DMS153 treated with DMSO at 0.1 percent for 48 hours (cell line): Measurements from ENCODE around the gene CCNL1.
"Not testable (repeated sequence)": the region's sequence is repeated elsewhere in the genome, so short reads cannot be mapped to it uniquely, and the experiment has no call there.

Experiments
- DNase-seq: peaks from one replicate; lab custom pipeline; 2025; ENCODE audit not compliant: unreplicated experiment; lab: John Stamatoyannopoulos, UW

Gene CCNL1

DNA sequence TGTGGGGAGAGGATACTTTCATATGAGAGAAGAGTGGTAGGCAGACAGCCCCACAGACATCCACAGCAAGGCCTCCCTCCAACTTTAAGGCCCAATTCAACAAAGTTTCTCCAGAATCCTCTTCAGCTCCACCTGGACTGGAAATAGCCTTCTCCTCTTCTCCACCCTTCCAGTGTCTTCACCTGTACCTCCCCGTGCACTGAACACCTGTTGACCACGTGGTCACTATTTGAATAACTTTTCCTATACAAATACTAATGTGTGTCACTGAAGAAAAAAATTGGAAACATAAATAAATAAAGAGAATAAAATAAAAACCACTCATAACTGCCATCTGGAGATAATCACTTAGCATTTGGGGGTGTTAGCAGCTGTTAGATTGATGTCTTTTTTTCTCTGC is 52.9 kb downstream of the CCNL1 start:
- no peak for DNase-seq

DNA sequence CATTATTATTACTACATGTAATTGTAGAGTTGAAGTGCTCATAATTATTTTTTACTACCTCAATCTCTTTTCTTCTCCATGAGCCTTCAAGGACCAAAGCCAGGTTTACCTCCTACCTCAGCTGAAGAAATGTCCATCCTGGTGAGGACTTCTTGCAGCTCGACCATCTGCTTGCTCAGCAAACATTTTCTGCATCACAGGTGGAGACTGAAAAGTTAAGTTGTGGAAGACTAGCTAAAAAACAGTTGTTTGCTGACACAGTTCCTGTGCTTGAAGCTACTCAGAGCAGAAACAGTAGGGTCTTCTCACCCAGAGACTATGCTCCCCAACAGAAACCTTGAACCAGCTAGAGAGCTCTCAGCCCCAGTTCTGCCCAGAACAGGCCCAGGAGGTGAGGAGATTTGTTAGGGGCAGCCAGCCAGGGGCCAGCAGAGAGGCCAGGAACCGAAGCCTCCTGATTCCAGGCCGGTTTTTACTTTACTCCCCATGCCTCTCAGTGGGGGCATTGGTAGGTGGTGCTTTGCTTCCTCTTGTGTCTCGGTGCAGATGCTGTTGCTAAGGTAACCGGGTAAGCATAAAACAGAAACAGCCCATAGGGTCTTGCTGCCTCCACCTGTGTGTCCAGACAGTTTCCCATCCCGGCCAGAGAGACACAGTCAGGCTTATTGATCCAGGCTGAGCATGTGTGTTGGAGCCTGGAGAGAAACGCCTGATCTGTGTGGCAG is 54.9 kb downstream of the CCNL1 start:
- no peak for DNase-seq

DNA sequence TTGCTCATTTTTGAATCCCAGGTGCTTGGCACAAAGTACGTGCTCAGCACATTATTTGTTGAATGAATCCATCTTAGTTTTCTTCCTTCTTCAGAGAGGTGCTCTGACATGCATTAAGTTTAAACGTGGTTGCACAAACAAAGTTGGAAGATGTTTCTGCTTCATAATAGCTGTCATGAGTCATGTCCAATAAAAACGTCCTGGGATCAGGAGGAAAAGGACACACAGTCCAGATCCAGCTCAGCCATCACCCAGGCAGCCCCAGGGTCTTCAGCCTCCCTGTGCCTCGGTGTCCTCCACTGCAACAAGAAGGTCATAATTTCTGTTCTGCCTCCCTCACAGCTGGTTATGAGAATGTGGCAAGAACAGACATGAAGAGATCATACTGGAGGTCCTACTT is 55.4 kb downstream of the CCNL1 start:
- DNase-seq: no peak

DNA sequence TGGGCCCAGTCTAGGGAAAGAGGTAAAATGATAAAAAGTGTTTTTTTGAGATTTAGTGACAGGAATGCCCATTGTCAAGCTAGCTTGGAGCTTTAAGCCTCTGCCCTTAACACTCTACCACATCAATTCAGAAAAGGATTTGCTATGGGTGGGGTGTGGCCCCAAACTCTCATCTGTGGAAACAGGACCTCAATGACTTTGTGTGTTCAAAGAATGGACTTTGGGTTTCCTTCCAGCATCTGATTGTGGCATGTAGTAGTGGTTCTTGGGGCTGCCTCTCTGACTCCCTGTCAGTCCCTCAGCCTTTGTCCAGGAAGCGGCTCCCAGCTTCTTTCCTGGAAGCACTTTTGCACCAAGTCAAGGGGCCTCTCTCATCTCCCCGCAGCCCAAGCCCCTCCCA is 56.1 kb downstream of the CCNL1 start:
- DNase-seq: no peak

DNA sequence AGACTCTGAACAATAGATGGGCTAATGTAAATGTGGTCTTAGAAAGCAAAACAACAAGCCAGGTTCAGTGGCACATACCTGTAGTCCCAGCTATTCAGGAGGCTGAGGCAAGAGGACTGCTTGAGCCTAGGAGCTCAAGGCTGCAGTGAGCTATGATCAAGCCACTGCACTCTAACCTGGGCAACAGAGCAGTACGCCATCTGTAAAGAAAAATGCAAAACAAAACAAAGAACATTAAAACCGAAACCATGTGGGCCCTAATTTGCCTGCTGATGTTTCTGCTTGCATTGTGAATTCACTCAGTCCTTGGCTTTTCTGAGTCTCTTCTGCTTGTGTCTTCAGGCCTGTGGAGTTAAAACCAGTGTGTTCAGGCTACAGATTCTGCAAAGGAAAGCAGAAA is 56.7 kb downstream of the CCNL1 start:
- DNase-seq: no peak

DNA sequence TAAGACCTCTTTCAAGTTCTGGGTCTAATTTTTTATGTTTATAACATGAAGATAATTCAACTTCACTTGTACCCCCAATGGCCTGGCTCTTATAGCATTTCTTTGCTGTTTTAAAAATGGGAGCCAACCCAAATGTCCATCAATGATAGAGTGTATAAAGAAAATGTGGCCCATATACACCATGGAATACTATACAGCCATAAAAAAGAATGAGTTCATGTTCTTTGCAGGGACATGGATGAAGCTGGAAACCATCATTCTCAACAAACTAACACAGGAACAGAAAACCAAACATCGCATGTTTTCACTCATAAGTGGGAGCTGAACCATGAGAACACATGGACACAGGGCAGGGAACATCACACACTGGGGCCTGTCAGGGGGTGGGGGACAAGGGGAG is 57.4 kb downstream of the CCNL1 start:
- DNase-seq: not testable (repeated sequence)

DNA sequence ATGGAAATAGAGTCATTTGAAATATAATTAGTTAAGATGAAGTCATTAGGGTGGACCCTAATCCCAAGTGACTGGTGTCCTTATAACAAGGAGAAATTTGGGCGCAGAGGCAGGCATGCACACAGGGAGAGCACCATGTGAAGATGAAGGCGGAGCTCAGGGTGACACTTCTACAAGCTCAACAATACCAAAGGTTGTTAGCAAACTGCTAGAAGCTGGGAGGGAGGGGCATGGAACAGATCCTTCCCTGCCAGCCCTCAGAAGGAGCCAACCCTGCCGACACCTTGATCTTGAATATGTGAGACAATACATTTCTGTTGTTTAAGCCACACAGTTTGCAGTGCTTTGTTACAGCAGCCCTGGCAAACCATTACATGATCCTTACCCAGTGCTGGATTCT is 57.8 kb downstream of the CCNL1 start:
- DNase-seq: no peak

DNA sequence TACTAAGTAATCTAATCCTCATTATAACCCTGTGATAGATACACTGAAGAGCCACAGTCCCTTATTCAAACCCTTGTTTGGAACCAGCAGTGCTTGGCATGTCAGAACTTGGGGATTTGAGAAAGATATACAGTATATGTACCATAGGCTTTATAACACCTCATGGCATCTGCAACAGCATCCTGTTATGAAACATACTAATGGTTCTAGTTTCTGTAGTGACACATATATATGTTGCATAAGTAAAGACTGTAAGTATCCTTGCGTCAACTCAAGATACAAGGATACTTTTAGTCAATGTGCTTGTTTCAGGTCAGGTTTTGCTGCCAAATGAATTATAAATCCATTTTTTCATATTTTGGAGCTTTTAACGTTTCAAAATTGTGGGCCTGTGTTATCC is 58.5 kb downstream of the CCNL1 start:
- DNase-seq: no peak

DNA sequence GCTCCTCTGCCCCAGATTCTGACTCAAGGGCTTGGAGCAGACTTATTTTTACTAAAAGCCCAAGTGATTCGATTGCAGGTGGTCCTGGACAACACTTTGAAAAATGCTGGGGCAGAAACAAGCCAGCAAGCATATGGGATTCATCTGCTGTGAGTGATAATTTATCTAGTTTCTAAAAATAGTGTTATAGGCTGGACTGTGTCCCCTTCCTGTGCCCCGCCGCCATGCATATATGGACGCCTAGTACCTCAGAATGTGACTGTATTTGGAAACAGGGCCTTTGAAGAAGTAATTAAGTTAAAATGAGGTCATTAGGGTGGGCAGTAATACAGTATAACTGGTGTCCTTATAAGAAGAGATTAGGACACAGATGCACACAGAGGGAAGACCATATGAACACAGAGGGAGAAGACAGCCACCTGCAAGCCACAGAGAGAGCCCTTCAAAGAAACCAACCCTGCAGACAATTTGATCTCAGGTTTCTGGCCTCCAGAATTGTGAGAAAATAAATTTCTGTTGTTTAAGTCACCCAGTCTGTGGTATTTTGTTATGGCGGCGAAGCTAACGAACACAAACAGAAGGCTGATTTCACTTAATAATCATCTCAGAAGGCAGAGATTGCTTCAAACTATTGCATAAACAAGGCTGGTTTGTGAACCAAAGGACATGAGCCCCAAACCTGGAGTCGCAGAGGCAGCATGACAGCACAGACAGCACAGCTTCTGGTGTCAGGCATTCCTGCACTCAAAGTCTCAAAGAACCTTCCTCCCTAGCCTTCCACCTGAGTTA is 59.1 kb downstream of the CCNL1 start:
- no peak for DNase-seq

DNA sequence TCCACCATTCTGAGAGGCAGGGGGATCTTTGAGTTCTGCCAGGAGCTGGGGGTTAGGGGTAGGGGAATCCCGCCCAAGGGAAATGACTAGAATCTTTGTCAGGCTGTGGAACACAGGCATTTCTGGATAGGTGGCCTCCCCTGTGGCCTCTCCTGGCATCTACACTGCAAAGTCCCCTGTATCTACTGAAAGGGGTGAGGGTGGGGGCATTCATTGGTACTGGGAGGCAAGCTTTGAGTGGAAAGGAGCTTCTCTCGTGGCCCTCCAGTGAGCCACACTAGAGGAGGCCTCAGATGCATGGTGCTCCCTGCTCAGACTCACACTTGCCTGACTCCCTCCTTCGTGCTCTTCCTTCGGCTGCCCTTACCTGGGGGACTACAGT is 59.9 kb downstream of the CCNL1 start:
- DNase-seq: no peak

DNA sequence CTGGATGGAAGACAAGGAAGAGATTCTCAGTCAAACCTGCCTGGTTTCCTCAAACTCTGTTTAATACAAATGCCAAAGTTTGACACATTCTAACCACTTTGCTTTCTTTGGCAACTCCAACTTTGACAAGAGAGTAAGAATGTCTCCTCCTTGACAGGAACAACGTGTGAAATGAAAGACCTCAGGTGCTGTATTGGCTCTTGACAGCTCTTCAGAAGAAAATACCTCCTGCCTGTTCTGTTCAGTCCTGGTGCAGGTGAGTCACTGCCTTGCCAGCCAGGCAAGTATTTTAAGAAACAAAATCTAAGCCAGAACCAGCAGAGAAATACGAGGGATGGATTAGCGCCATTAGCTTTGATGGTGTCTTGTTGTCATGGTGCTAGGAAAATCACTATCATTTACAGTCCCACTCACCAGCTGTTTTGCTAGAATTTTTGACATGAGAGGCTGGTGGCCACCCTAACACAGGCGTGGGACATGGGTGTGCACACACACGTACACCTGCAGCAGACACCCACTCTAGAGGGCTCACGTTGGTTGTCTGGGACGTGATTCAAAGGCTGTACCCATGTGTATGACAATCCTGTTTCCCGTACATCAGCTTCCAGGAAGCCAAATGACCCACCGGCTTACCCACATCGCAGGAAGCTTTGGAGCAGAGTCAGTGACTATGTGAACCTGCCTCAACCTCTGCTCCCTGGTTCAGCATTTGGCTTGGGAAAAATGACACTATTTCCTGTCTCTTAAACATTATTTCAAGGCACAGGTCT is 60.4 kb downstream of the CCNL1 start:
- DNase-seq: no peak

DNA sequence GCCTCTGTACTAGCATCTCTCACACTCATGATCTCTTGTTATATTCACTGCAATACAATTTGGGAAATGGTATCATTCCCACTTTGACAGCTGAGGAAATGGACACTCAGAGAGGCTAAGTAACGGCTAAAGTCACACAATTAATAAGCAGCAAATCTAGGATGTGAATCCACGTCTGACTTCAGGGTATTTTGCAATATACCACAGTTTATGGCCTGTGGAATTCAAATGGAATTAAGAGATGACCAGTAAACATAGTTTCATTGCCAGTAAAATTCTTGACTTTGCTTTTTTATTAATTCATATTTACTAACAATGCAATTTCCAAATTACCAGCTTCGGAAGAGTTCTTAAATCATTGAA is 61.1 kb downstream of the CCNL1 start:
- no peak for DNase-seq

DNA sequence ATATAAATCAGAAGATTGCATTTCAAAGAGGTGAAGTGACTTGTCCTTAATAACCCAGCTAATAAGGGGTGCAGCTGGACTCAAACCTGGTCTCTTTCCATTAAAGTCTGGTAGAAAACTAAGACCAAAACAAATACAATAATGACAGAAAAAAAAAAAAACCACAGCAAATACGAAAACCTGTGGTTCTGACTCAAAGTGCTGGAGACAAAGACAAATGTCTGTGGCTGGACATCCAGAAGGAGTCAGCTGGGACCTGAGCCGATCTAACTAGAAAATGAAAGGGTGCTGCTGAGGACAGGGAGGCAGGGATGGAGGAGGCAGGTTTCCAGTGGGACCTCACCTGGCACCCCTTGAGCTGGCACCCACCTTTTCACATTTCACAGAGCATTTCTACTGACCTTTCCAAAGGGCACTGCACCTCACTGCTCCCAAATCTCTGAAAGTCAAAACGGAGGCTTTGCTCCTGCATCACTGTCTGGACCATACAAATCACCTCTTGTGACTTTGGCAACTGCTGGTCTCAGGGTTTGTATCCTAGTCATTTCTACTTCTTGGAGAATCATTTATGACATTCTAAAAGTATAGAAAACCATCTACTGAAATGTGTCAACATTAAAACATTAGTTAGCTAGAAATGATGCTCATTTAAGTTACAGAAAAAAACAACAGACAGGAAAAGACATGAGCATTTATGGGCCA is 61.7 kb downstream of the CCNL1 start:
- DNase-seq: no peak
